ENCODE results near the gene AGPAT3. TPM values are rescaled to one million over a fixed set of nuclear protein-coding genes. Genes with fewer than 3 reads are reported as not detected.

AGPAT3 gene
- total RNA-seq, 1 donor from 2014 or later: 57.7 TPM

GRCh38 chr21:43900690-43901089, 35.7 kb downstream of the AGPAT3 start:
- H3K27ac Mint-ChIP-seq: no peak overlapping the region
- ATAC-seq (ENCODE audit: low read depth): no peak
- H3K36me3 Mint-ChIP-seq (ENCODE audit: low read depth): peaks cover 31% of the 10 kb centered on the region
- H3K27me3 Mint-ChIP-seq: no peaks in the 10 kb centered on the region
- H3K4me1 Mint-ChIP-seq: peaks cover 2% of the 10 kb centered on the region
- H3K9me3 Mint-ChIP-seq: no peaks in the 10 kb centered on the region
- ChIA-PET CTCF (no interaction called here), POLR2A (no interaction called here)
- DNase-seq: no peak
- no peak overlapping the region for H3K4me3 Mint-ChIP-seq
- intact Hi-C loops (cut with micrococcal nuclease): no loop called here
- no peak for TF ChIP-seq CTCF (IDR thresholded peaks at IDR 0.05)

DNA sequence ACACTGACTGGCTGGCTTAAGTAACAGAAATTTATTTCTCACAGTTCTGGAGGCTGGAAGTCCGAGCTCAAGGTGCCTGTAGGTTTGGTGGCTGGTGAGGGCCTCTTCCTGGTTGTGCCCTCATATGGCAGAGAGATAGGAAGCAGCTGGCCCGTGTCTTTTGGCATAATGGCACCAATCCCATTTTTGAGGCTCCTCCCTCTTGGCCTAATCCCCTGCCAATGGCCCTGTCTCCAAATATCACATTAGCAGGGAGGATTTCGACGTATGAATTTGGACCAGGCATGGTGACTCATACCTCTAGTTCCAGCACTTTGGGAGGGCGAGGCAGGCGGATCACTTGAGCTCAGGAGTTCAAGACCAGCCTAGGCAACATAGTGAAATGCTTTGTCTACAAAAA, 37.4 kb downstream of the AGPAT3 start:
- Mint-ChIP-seq H3K27ac (no peak overlapping the region), H3K4me3 (no peak overlapping the region), H3K36me3 (ENCODE audit: low read depth) (peaks cover 42% of the 10 kb centered on the region), H3K9me3 (no peaks in the 10 kb centered on the region), H3K4me1 (no peaks in the 10 kb centered on the region), H3K27me3 (no peaks in the 10 kb centered on the region)
- ATAC-seq (ENCODE audit: low read depth) (no peak), DNase-seq (no peak)
- no peak for TF ChIP-seq CTCF (IDR thresholded peaks at IDR 0.05)
- CTCF ChIA-PET: no interaction called here
- POLR2A ChIA-PET: interaction anchor here (0.8 kb wide), 1 partner anchor 10 kb away, joined by 3 read pairs; no protein-coding TSS in a partner anchor
- intact Hi-C loops (cut with micrococcal nuclease): no loop called here

- TF ChIP-seq CTCF (IDR thresholded peaks at IDR 0.05): no peak
- H3K9me3 Mint-ChIP-seq: no peaks in the 10 kb centered on the region
- intact Hi-C loops (cut with micrococcal nuclease): no loop called here
- ATAC-seq (ENCODE audit: low read depth) (no peak), DNase-seq (no peak)
- no peaks in the 10 kb centered on the region for H3K4me1 Mint-ChIP-seq
- POLR2A ChIA-PET: interaction anchor here (0.7 kb wide), 1 partner anchor 10 kb away, joined by 4 read pairs; no protein-coding TSS in a partner anchor
- H3K36me3 Mint-ChIP-seq (ENCODE audit: low read depth): peaks cover 46% of the 10 kb centered on the region
- CTCF ChIA-PET: no interaction called here
- no peaks in the 10 kb centered on the region for H3K27me3 Mint-ChIP-seq
- H3K27ac Mint-ChIP-seq: no peak overlapping the region
- H3K4me3 Mint-ChIP-seq: no peak overlapping the region
Observed at GRCh38 chr21:43903451-43904091, 38.5 kb downstream of the AGPAT3 start.

DNA sequence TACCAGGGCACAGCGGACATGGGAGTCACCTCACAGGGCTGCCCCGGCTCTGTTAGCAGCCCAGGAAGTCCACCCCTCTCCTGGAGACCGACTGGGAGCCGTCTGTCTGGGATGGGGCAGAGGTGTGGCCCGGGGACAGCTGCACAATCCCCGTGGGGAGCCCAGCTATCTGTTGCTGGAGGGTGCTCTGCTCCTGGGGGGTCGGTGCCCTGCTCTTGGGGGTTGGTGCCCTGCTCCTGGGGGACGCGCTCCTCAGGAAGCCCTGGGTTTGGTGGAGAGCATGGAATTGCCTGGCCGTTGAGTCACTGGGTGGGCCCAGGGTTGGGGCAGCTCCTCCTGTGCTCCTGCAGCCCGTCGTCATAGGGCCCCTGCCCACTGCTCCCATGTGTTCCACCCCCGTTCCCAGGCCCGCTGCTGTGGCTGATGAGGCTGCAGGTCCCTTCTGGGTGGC, 39.3 kb downstream of the AGPAT3 start:
- H3K4me3 Mint-ChIP-seq: no peak overlapping the region
- DNase-seq: no peak
- H3K27me3 Mint-ChIP-seq: no peaks in the 10 kb centered on the region
- POLR2A ChIA-PET: interaction anchor here (0.7 kb wide), 1 partner anchor 10 kb away, joined by 4 read pairs; no protein-coding TSS in a partner anchor
- intact Hi-C loops (cut with micrococcal nuclease): no loop called here
- CTCF ChIA-PET: no interaction called here
- no peak for ATAC-seq (ENCODE audit: low read depth)
- H3K36me3 Mint-ChIP-seq (ENCODE audit: low read depth): peaks cover 40% of the 10 kb centered on the region
- H3K27ac Mint-ChIP-seq: no peak overlapping the region
- H3K9me3 Mint-ChIP-seq: no peaks in the 10 kb centered on the region
- no peak for TF ChIP-seq CTCF (IDR thresholded peaks at IDR 0.05)
- no peaks in the 10 kb centered on the region for H3K4me1 Mint-ChIP-seq

DNA sequence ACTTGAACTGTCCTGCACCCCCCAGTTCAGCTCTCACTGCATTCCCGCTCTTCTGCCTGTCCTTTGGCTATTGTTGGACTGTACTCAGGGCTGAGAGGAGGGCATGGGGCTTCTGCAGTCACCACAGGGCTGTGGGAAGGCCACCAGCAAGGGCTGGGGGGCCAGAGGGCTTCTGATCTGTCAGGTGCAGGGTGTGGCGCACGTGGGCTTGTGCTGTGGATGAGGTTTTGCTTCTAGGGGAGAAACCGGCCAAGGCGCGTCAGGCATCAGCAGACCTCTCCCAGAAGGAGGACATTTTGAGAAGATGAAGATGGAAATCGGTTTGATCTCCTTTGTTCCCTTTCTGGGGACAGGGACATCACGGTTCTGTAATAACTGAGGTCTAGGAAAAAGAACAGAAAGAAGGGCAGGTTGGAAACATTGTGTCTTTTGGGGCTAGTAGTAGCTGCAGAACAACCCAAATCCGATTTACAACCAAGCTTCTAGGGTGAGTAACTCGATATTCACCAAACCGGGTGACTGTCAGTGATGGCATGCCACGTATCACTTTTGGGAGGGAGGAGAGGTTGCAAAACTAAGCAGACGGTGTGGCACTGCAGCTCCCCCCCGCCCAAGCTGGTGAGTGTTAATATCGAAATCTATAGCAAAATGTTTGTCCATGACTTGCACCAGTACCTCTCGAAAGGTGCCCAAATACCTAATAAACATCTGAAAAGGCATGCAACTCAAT, 40.9 kb downstream of the AGPAT3 start:
- ATAC-seq (ENCODE audit: low read depth): no peak
- Mint-ChIP-seq H3K9me3 (no peaks in the 10 kb centered on the region), H3K4me1 (peaks cover 4% of the 10 kb centered on the region), H3K4me3 (no peak overlapping the region), H3K27ac (no peak overlapping the region), H3K27me3 (no peaks in the 10 kb centered on the region), H3K36me3 (ENCODE audit: low read depth) (peaks cover 32% of the 10 kb centered on the region)
- ChIA-PET POLR2A (no interaction called here), CTCF (interaction anchor here (0.6 kb wide), 1 partner anchor 32 kb away, joined by 3 read pairs; no protein-coding TSS in a partner anchor)
- DNase-seq: no peak
- intact Hi-C loops (cut with micrococcal nuclease): no loop called here
- no peak for TF ChIP-seq CTCF (IDR thresholded peaks at IDR 0.05)

Data from activated B cell treated with CpG ODN at 0.5 μM for 24 hours (primary cell).